Esophagus (tissue), 2 donors: ENCODE measurements around the gene LAMC2. TPM values are rescaled to one million over a fixed set of nuclear protein-coding genes. Genes with fewer than 3 reads are reported as not detected.
"Not testable (repeated sequence)": the region's sequence is repeated elsewhere in the genome, so short reads cannot be mapped to it uniquely, and the experiment has no call there.

Experiments used
- H3K27ac ChIP-seq, 2 donors: one replicate each; pipeline ENCODE4 v1.5.1; 2013; ENCODE audit warnings: low read depth in 2 of 2, mild to moderate bottlenecking in 2 of 2, inconsistent platforms in 1 of 2, low read length in 1 of 2, moderate library complexity in 1 of 2
- H3K27me3 ChIP-seq, 2 donors: one replicate each; pipeline ENCODE4 v1.6.1; 2013; ENCODE audit warnings: low read length in 2 of 2, control low read depth in 1 of 2, mild to moderate bottlenecking in 1 of 2; ENCODE audit not compliant: insufficient read depth in 2 of 2, control insufficient read depth in 1 of 2
- H3K36me3 ChIP-seq, 2 donors: one replicate each; pipeline ENCODE4 v1.6.1; 2013; ENCODE audit warnings: low read length in 1 of 2; ENCODE audit not compliant: control insufficient read depth in 2 of 2, insufficient read depth in 2 of 2
- H3K4me1 ChIP-seq, 2 donors: one replicate each; pipeline ENCODE4 v1.6.1; 2013; ENCODE audit warnings: low read length in 1 of 2; ENCODE audit not compliant: control insufficient read depth in 2 of 2, insufficient read depth in 2 of 2
- H3K4me3 ChIP-seq, 2 donors: one replicate each; pipeline ENCODE4 v1.5.1; 2013; ENCODE audit warnings: low read length in 2 of 2, mild to moderate bottlenecking in 2 of 2, low read depth in 1 of 2, moderate library complexity in 1 of 2
- H3K9me3 ChIP-seq, 2 donors: one replicate each; pipeline ENCODE4 v1.6.1; 2013; ENCODE audit warnings: mild to moderate bottlenecking in 2 of 2, low read depth in 1 of 2, low read length in 1 of 2, moderate library complexity in 1 of 2; ENCODE audit not compliant: control insufficient read depth in 2 of 2, insufficient read depth in 1 of 2
- WGBS, 2 donors: extraction: QIAGEN DNeasy Blood & Tissue Kit; methylation state at CpG; one replicate each; pipeline ENCODE4 v1.1.7; 2013; 5-methylcytosine and 5-hydroxymethylcytosine counted together
- polyA plus RNA-seq, 2 donors: library from polyadenylated mRNA; stranded (reverse); fragments of 200-250 nt; gene quantifications; one replicate each; pipeline ENCODE4 v1.2.3, GENCODE V29; 2013
- donor health status: healthy with polysubstance abuse.
- donor health status: Bipolar disorder and iron deficiency.

Gene LAMC2
- polyA plus RNA-seq, 2 donors: 4.2 to 4.3 TPM

DNA sequence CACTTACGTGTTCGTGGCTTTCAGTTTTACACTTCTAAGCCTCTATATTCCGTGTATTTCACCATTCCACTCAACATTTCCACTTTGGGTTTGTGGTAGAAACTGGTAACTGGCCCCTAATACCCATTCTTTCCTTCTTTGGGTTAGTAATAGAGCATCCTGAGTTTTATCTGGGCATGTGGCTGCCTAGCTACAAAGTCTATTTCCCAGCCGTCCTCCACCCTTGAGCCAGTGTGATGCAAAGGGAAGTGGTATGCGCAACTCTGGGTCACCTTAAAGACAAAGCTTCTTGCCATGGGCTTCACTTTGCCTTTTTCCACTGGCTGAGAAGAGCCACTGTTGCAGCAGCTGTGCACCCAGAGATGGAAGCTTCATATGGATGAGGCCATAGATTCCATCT is 73.9 kb downstream of the LAMC2 start:
- no peak overlapping the region for H3K4me3 ChIP-seq
- no peaks in the 10 kb centered on the region for H3K36me3 ChIP-seq
- no peaks in the 10 kb centered on the region for H3K9me3 ChIP-seq
- 81 to 86% methylated on average over 5 of the region's 5 CpGs for WGBS, 2 donors
- no peak overlapping the region for H3K27ac ChIP-seq
- peaks cover 0 to 2% of the 10 kb centered on the region in 2 donors for H3K4me1 ChIP-seq
- no peaks in the 10 kb centered on the region for H3K27me3 ChIP-seq

DNA sequence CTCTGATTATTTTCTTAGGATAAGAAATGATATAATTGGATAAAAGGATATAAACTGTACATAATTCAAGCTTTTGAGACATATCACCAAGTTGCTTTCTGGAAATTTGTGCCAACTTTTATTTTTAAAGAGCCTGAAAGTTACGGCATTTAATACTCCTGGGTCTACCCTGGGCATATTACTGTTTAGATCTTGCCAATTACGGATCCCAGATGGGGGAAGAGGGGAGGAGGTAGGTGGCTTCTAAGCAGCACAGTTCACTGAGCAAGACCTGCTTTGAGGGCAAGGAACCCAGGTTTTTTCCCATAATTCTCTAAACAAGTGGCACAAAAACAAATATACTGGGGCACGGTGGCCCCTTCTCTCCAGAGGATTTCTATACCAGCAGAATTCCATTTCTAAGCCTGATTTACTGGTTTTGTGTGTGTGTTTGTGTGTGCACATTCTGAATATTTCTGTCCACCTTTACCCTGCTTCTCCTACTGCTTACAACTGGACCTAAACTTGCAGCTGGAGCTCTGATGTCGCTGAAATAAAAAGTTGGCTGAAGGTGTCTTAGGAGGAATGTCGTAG is 76.7 kb downstream of the LAMC2 start:
- no peaks in the 10 kb centered on the region for H3K9me3 ChIP-seq
- H3K4me3 ChIP-seq: no peak overlapping the region
- no peaks in the 10 kb centered on the region for H3K27me3 ChIP-seq
- peaks cover 0 to 2% of the 10 kb centered on the region in 2 donors for H3K4me1 ChIP-seq
- no peak overlapping the region for H3K27ac ChIP-seq
- H3K36me3 ChIP-seq: no peaks in the 10 kb centered on the region
- 63 to 66% methylated on average over 5 of the region's 5 CpGs for WGBS, 2 donors

- no peaks in the 10 kb centered on the region for H3K9me3 ChIP-seq
- H3K4me1 ChIP-seq: peaks cover 0 to 2% of the 10 kb centered on the region in 2 donors
- no peak overlapping the region for H3K4me3 ChIP-seq
- no peaks in the 10 kb centered on the region for H3K36me3 ChIP-seq
- WGBS, 2 donors: 70 to 76% methylated on average over 6 of the region's 6 CpGs
- no peak overlapping the region for H3K27ac ChIP-seq
- H3K27me3 ChIP-seq: no peaks in the 10 kb centered on the region
Measured at GRCh38 chr1:183263886-183264602, 78.0 kb downstream of the LAMC2 start.

DNA sequence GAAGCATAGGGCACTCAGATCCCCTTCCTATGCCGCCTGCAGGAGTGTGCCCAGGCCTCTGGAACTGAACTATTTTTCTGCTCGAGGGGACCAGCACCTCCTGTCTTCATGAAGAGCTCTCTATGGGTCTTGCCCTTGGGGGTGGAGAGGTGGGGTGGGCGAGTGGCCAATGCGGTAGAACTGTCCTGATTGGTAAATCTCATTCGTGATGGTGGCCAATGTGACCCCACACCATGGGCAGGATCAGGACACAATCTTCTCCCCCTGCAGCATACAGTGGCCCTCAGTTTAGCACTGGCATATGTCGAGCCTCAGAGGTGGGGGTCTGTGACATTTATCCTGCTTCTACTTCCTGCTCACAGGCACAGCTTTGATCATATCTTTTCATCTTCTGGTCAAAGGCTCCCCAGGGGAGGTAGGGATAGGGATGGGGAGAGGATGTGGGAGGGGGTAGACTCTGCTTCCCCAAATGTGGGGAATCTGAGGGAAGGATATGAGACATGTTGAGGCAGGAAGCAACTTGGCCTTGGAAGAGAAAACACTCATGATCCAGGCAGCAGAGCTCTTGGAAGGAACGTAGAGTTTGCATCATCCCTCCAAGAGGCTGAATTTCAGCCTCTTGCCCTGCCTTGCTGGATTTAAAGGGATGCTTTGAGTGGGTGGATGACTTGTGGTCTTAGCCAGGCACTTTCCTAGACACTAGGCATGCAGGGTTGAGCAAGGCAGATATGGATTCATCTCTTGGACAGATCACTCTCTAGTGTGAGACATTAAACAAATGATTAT is 81.8 kb downstream of the LAMC2 start:
- no peak overlapping the region for H3K4me3 ChIP-seq
- WGBS, 2 donors: 65 to 66% methylated on average over 7 of the region's 7 CpGs
- H3K9me3 ChIP-seq: no peaks in the 10 kb centered on the region
- no peaks in the 10 kb centered on the region for H3K36me3 ChIP-seq
- peaks cover 0 to 2% of the 10 kb centered on the region in 2 donors for H3K4me1 ChIP-seq
- no peaks in the 10 kb centered on the region for H3K27me3 ChIP-seq
- peak overlapping the region in 1 of 2 donors; percentile 22 for H3K27ac ChIP-seq

- H3K27me3 ChIP-seq: no peaks in the 10 kb centered on the region
- 39 to 41% methylated on average over 5 of the region's 5 CpGs for WGBS, 2 donors
- H3K27ac ChIP-seq: peak overlapping the region in 1 of 2 donors; percentile 18
- H3K9me3 ChIP-seq: no peaks in the 10 kb centered on the region
- no peaks in the 10 kb centered on the region for H3K36me3 ChIP-seq
- H3K4me1 ChIP-seq: no peaks in the 10 kb centered on the region
- H3K4me3 ChIP-seq: no peak overlapping the region
Measured at GRCh38 chr1:183270541-183271141, 84.6 kb downstream of the LAMC2 start.

DNA sequence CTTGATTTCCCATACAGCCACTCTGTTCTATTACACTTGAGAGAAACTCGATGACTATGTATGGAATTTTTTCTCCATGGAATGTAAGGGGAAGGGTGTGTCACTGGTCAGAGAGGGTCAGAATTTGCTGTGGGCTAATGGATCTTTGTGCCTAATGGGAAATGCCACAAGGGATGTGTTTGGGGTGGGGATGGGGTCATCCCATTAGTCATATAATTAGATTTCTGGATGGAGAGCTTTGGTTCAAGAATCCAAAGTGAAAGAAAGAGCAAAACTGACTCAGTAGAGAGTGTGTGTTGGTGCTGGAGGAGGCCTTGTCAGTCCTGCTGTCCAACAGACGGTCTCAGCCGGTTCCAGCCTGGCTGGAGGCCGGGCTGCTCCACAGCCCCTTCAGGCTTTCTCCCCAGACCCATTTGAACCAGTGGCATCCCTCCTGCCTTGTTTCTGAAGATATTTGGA is 86.4 kb downstream of the LAMC2 start:
- 79 to 82% methylated on average over 4 of the region's 4 CpGs for WGBS, 2 donors
- Histone ChIP-seq H3K27me3 (no peaks in the 10 kb centered on the region), H3K4me3 (no peak overlapping the region), H3K4me1 (no peaks in the 10 kb centered on the region), H3K36me3 (no peaks in the 10 kb centered on the region), H3K9me3 (no peaks in the 10 kb centered on the region), H3K27ac (peak overlapping the region in 1 of 2 donors; percentile 2)

DNA sequence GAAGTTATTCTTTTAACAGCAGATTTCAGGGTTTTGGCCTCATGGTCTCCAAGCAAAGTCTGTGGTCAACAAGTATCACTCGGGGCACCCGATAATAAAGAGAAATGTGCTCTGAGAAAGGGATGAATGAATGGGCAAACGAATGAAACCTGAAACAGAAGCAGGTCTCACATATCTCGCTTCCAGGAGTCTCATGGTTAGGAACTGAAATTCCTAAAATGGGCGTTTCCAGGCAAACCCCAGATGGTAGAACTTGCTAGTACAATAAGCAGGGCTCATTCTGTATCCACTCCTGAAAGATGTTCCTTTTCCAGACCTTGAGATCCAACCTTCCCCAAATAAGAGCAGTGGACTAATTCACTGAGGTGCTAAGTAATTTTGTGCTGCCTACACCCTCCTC is 87.2 kb downstream of the LAMC2 start:
- Histone ChIP-seq H3K36me3 (no peaks in the 10 kb centered on the region), H3K4me1 (no peaks in the 10 kb centered on the region), H3K27me3 (no peaks in the 10 kb centered on the region), H3K9me3 (no peaks in the 10 kb centered on the region), H3K27ac (no peak overlapping the region), H3K4me3 (no peak overlapping the region)
- WGBS, 2 donors: 86 to 91% methylated on average over 5 of the region's 5 CpGs

DNA sequence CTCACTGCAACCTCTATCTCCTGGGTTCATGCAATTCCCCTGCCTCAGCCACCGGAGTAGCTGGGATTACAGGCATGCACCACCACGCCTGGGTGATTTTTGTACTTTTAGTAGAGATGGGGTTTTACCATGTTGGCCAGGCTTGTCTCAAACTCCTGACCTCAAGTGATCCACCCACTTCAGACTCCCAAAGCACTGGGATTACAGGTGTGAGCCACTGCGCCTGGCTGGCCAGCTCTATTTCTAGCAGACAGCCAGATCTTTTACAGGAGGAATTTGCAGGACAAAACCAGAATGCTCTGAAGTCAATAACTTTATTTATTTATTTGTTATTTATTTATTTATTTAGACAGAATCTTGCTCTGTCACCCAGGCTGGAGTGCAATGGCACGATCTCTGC is 87.9 kb downstream of the LAMC2 start:
- not testable (repeated sequence) for H3K27ac ChIP-seq, H3K4me1 ChIP-seq, H3K4me3 ChIP-seq, H3K27me3 ChIP-seq, H3K9me3 ChIP-seq, H3K36me3 ChIP-seq
- 81 to 82% methylated on average over 4 of the region's 4 CpGs for WGBS, 2 donors

DNA sequence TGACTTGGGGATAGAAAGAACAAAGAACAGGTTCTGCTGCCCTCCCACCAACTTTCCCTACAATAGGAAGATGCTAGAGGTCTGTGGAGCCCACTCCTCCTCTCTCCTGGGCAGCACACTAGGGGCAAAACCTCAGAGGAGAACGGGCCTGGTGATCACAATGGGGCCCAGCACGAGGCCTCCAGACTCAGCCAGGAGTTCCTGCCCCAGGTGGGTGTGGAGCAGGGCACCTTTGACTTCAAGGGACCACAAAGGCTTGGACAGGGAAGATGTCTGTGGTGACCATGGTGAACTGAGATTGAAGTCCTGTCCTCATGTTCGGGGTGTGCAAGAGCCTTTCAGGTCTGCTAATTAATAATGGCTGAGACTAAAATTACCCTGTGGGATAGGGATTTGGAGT is 88.8 kb downstream of the LAMC2 start:
- H3K4me3 ChIP-seq: no peak overlapping the region
- no peaks in the 10 kb centered on the region for H3K27me3 ChIP-seq
- H3K36me3 ChIP-seq: no peaks in the 10 kb centered on the region
- no peaks in the 10 kb centered on the region for H3K9me3 ChIP-seq
- peaks cover 4 to 13% of the 10 kb centered on the region in 2 donors for H3K4me1 ChIP-seq
- H3K27ac ChIP-seq: no peak overlapping the region
- 87 to 90% methylated on average over 3 of the region's 3 CpGs for WGBS, 2 donors
